CD14-positive monocyte (primary cell): Measurements from ENCODE around the gene ESRRG. TPM values are rescaled to one million over a fixed set of nuclear protein-coding genes. Genes with fewer than 3 reads are reported as not detected.

Experiments used
- DNase-seq, 3 donors: peaks; one replicate each; pipeline ENCODE4 v3.0.0-alpha.2; 2011 to 2022
- H2AFZ ChIP-seq: 2 replicates; pipeline ENCODE4 v1.6.0; 2012; ENCODE audit warnings: mild to moderate bottlenecking, low read depth, low read length, inconsistent platforms; ENCODE audit not compliant: insufficient read depth, poor library complexity, severe bottlenecking
- H3K27ac ChIP-seq, 2 donors: 1 replicate in 1 of 2; 2 replicates in 1 of 2; pipeline ENCODE4 v1.5.1; 2012 to 2013; ENCODE audit warnings: low read length in 2 of 2, control low read depth in 1 of 2, inconsistent platforms in 1 of 2, low read depth in 1 of 2, mild to moderate bottlenecking in 1 of 2
- H3K27me3 ChIP-seq, 2 donors: one replicate each; pipeline versions ENCODE4 v1.6.0 to v1.6.1; 2011 to 2013; ENCODE audit warnings: low read length in 2 of 2; ENCODE audit not compliant: control insufficient read depth in 2 of 2, insufficient read depth in 2 of 2
- H3K36me3 ChIP-seq, 2 donors: replicated peaks in 1 of 2; 1 replicate in 1 of 2; 2 replicates in 1 of 2; pipeline versions ENCODE4 v1.5.1 to v1.6.1; 2012 to 2013; ENCODE audit warnings: low read length in 2 of 2, control low read depth in 1 of 2, inconsistent platforms in 1 of 2, mild to moderate bottlenecking in 1 of 2; ENCODE audit not compliant: insufficient read depth in 2 of 2, control insufficient read depth in 1 of 2
- H3K4me1 ChIP-seq, 2 donors: 1 replicate in 1 of 2; 2 replicates in 1 of 2; pipeline versions ENCODE4 v1.5.1 to v1.6.1; 2012 to 2013; ENCODE audit warnings: low read length in 2 of 2, control low read depth in 1 of 2, inconsistent platforms in 1 of 2, mild to moderate bottlenecking in 1 of 2, moderate library complexity in 1 of 2; ENCODE audit not compliant: insufficient read depth in 2 of 2, control insufficient read depth in 1 of 2
- H3K4me2 ChIP-seq: replicated peaks from 2 replicates; pipeline ENCODE3; 2012; ENCODE audit warnings: low read length, moderate library complexity, mild to moderate bottlenecking; ENCODE audit not compliant: poor library complexity, severe bottlenecking; ENCODE audit errors: extremely low read depth
- H3K4me3 ChIP-seq, 3 experiments: fragments of 200-600 bp in 1 of 3; sonication (generic) in 1 of 3; replicated peaks in 1 of 3; 1 replicate in 2 of 3; 2 replicates in 1 of 3; pipeline ENCODE4 v1.5.1; 2011 to 2013; ENCODE audit warnings: low read length in 3 of 3, mild to moderate bottlenecking in 3 of 3, control low read depth in 2 of 3, low read depth in 2 of 3, inconsistent platforms in 1 of 3, moderate library complexity in 1 of 3
- H3K79me2 ChIP-seq: 2 replicates; pipeline ENCODE4 v1.6.0; 2012; ENCODE audit warnings: mild to moderate bottlenecking, control low read depth, inconsistent platforms, low read length, moderate library complexity; ENCODE audit not compliant: insufficient read depth
- H3K9ac ChIP-seq: 2 replicates; pipeline ENCODE4 v1.6.0; 2017; ENCODE audit warnings: low read length, mild to moderate bottlenecking; ENCODE audit not compliant: insufficient read depth, poor library complexity, severe bottlenecking
- H3K9me3 ChIP-seq, 2 donors: replicated peaks in 1 of 2; 1 replicate in 1 of 2; 2 replicates in 1 of 2; pipeline versions ENCODE4 v1.5.1 to v1.6.1; 2012 to 2013; ENCODE audit warnings: low read length in 2 of 2, control low read depth in 1 of 2; ENCODE audit not compliant: control insufficient read depth in 1 of 2, insufficient read depth in 1 of 2
- H4K20me1 ChIP-seq: 2 replicates; pipeline ENCODE4 v1.6.0; 2012; ENCODE audit warnings: mild to moderate bottlenecking, low read length, control low read depth, moderate library complexity; ENCODE audit not compliant: insufficient read depth
- H3K27ac Mint-ChIP-seq, 7 donors: one replicate each; pipeline ENCODE4 v1.8.0; 2020; ENCODE audit warnings: mild to moderate bottlenecking in 7 of 7, mixed read lengths in 7 of 7, moderate library complexity in 6 of 7, inconsistent platforms in 2 of 7
- H3K27me3 Mint-ChIP-seq, 3 donors: one replicate each; pipeline ENCODE4 v1.8.0; 2021 to 2022; ENCODE audit warnings: low read depth in 3 of 3, mild to moderate bottlenecking in 3 of 3, mixed read lengths in 3 of 3, moderate library complexity in 3 of 3, inconsistent platforms in 1 of 3
- H3K36me3 Mint-ChIP-seq, 2 donors: one replicate each; pipeline ENCODE4 v1.8.0; 2020; ENCODE audit warnings: mixed read lengths in 2 of 2, inconsistent platforms in 1 of 2, mild to moderate bottlenecking in 1 of 2
- H3K4me1 Mint-ChIP-seq: one replicate; pipeline ENCODE4 v1.8.0; 2020; ENCODE audit warnings: mild to moderate bottlenecking, mixed read lengths
- H3K4me3 Mint-ChIP-seq, 2 donors: one replicate each; pipeline ENCODE4 v1.8.0; 2020; ENCODE audit warnings: mild to moderate bottlenecking in 2 of 2, mixed read lengths in 2 of 2, moderate library complexity in 1 of 2
- H3K9me3 Mint-ChIP-seq, 7 donors: one replicate each; pipeline ENCODE4 v1.8.0; 2020 to 2022; ENCODE audit warnings: mixed read lengths in 7 of 7, mild to moderate bottlenecking in 6 of 7, moderate library complexity in 6 of 7, inconsistent platforms in 2 of 7
- WGBS: methylation state at CpG from one replicate; pipeline ENCODE4 v1.1.5; 2013; ENCODE audit warnings: missing lambda C conversion rate; ENCODE audit not compliant: insufficient coverage; 5-methylcytosine and 5-hydroxymethylcytosine counted together
- intact Hi-C, 2 donors: fragments of 100-400 bp; cut with micrococcal nuclease; formaldehyde crosslinking; loops; one replicate each; pipeline versions ENCODE4 v1.15.0 to v1.15.1; 2023
- polyA plus RNA-seq, 3 donors: library from polyadenylated mRNA; depleted of rRNA in 1 of 3; unstranded in 2 of 3; stranded (reverse) in 1 of 3; fragments of 300-500 nt in 2 of 3; fragments of >200 nt in 1 of 3; fragmentation: Illumina TruSeq in 2 of 3; gene quantifications; 1 replicate in 2 of 3; 2 replicates in 1 of 3; pipeline ENCODE4 v1.2.3, GENCODE V29; 2012 to 2021
- TF ChIP-seq, protein P1 (sequence below): fragments of 200-600 bp; IDR thresholded peaks from one replicate; pipeline ENCODE4 v1.8.0; 2022; ENCODE audit warnings: antibody characterized with exemption, mild to moderate bottlenecking

ESRRG gene
- polyA plus RNA-seq, 3 donors: not detected

DNA sequence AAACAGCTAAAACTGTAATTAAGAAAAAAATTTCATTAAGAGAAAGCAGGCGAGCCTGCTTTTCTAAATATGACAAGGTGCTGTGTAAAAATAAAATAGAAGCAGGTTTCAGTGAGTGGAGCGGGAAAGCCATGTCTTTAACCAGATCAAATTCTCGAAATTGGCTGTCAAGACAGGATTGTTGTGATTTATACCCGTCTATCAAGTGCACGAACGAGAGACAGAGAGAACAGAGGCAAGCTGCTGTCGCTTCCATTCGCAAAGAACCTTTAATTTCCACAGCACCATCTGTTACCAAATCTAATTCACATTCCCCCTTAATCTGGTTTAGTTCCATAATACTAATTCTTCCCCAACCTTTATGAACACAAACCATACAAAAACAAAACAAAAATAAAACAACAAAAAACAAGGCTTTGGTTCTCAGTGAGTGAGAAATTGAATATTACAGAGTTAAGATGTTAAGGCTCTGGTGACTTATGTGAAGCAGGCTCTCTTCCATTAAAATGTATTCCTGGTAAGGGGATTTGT, 35.0 kb downstream of the ESRRG start:
- 90% methylated on average over 5 of the region's 8 CpGs for WGBS
- Histone ChIP-seq H3K9ac (no peak overlapping the region), H3K4me1 (no peaks in the 10 kb centered on the region), H3K27ac (no peak overlapping the region), H3K36me3 (no peaks in the 10 kb centered on the region), H3K79me2 (no peaks in the 10 kb centered on the region), H3K9me3 (no peaks in the 10 kb centered on the region), H3K27me3 (no peaks in the 10 kb centered on the region), H3K4me2 (no peak overlapping the region), H3K4me3 (no peak overlapping the region), H2AFZ (no peak overlapping the region), H4K20me1 (no peaks in the 10 kb centered on the region)
- no peak overlapping the region for H3K27ac Mint-ChIP-seq
- DNase-seq: no peak
- no peaks in the 10 kb centered on the region for H3K4me1 Mint-ChIP-seq
- H3K27me3 Mint-ChIP-seq: no peaks in the 10 kb centered on the region
- TF ChIP-seq, protein P1, sequence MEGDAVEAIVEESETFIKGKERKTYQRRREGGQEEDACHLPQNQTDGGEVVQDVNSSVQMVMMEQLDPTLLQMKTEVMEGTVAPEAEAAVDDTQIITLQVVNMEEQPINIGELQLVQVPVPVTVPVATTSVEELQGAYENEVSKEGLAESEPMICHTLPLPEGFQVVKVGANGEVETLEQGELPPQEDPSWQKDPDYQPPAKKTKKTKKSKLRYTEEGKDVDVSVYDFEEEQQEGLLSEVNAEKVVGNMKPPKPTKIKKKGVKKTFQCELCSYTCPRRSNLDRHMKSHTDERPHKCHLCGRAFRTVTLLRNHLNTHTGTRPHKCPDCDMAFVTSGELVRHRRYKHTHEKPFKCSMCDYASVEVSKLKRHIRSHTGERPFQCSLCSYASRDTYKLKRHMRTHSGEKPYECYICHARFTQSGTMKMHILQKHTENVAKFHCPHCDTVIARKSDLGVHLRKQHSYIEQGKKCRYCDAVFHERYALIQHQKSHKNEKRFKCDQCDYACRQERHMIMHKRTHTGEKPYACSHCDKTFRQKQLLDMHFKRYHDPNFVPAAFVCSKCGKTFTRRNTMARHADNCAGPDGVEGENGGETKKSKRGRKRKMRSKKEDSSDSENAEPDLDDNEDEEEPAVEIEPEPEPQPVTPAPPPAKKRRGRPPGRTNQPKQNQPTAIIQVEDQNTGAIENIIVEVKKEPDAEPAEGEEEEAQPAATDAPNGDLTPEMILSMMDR: no peak
- intact Hi-C loops: no loop called here
- peaks cover 0 to 2% (median 0%) of the 10 kb centered on the region in 7 donors for H3K9me3 Mint-ChIP-seq
- H3K36me3 Mint-ChIP-seq: no peaks in the 10 kb centered on the region
- H3K4me3 Mint-ChIP-seq: no peak overlapping the region

DNA sequence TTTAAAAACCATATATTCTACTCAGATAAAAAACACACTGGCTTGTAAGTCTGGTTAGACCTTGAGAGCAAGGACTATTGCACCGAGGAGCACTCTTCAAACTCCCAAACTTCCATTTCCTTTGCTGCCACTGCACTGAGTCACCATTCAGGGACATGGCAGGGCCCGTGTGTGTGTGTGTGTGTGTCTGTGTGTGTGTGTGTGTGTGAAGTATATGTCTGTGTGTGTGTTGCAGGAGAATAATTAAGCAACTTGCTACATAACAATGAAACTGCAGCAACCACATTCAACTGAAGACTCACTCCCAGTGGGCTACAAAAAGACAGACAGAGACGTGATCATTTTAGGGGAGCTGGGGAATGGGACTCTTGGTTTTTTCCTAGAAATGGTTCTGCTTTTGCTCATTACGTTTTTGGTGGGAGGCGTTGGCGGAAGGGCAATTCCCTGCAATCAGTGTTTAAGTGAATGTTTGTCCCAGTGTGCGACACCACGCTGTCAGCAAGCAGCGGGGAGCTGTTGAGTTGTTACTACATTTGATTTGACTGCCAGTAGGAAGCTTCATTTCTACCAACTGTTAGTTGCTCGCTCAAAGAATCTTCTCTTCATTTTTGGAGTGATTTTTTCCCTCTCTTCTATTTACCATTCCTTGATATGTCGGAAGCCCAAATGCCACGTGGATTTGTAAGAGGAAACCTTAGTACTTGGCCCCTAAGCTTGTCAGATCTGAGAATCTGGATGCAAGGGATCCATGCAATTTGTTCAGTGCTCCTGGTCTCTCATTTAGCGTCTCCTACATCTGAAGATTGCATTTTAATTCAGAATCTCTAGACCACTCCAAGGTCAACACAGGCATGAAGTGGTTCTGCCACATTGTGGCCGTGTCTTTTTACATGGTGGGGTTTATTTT, 36.1 kb downstream of the ESRRG start:
- TF ChIP-seq, protein P1: no peak
- WGBS: 79% methylated on average over 5 of the region's 14 CpGs
- Mint-ChIP-seq H3K27ac (no peak overlapping the region), H3K27me3 (no peaks in the 10 kb centered on the region), H3K4me3 (no peak overlapping the region), H3K9me3 (peaks cover 0 to 2% (median 0%) of the 10 kb centered on the region in 7 donors), H3K36me3 (no peaks in the 10 kb centered on the region), H3K4me1 (no peaks in the 10 kb centered on the region)
- intact Hi-C loops: no loop called here
- no peaks in the 10 kb centered on the region for H3K4me1 ChIP-seq
- no peaks in the 10 kb centered on the region for H3K79me2 ChIP-seq
- H4K20me1 ChIP-seq: no peaks in the 10 kb centered on the region
- no peak overlapping the region for H3K27ac ChIP-seq
- no peaks in the 10 kb centered on the region for H3K36me3 ChIP-seq
- no peak overlapping the region for H2AFZ ChIP-seq
- DNase-seq: no peak
- H3K4me3 ChIP-seq: no peak overlapping the region
- H3K27me3 ChIP-seq: no peaks in the 10 kb centered on the region
- no peak overlapping the region for H3K9ac ChIP-seq
- H3K9me3 ChIP-seq: no peaks in the 10 kb centered on the region
- no peak overlapping the region for H3K4me2 ChIP-seq
